ENCODE results near the gene PARD3B. TPM values are rescaled to one million over a fixed set of nuclear protein-coding genes. Genes with fewer than 3 reads are reported as not detected.
A peak's percentile ranks its signal among the peaks of the same experiment; 100 is the strongest.

Gene PARD3B
- total RNA-seq, 4 donors from 2014 or later = 27.8 to 39.3 (median 33.7) TPM

- ATAC-seq (ENCODE audit: low FRiP score) (no peak), DNase-seq (ENCODE audit: low spot score) (no peak)
- TF ChIP-seq CTCF (IDR thresholded peaks at IDR 0.05) = no peak
Observed at GRCh38 chr2:205343103-205343502, 797.8 kb downstream of the PARD3B start.

DNA sequence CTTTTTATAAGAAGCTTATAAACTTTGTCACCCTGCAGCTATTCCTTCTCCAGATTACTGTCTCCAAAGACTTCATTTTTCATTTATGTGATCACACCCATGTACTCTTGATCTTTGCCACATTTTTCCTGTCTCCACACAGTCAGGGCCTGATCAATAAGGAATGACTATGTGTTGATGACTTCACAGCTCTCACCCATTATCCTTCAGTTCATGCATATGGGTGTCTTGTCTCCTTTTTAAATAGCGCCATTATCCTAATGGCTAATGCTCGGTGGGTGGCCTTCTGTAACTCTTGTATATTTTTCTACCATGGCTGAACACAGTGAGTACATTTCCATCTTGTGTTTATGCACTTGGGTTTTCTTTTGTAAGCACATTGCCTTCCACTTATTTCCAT, 801.4 kb downstream of the PARD3B start:
- no peak for DNase-seq (ENCODE audit: low spot score)
- TF ChIP-seq CTCF (IDR thresholded peaks at IDR 0.05) = no peak
- ATAC-seq (ENCODE audit: low FRiP score) = no peak

DNA sequence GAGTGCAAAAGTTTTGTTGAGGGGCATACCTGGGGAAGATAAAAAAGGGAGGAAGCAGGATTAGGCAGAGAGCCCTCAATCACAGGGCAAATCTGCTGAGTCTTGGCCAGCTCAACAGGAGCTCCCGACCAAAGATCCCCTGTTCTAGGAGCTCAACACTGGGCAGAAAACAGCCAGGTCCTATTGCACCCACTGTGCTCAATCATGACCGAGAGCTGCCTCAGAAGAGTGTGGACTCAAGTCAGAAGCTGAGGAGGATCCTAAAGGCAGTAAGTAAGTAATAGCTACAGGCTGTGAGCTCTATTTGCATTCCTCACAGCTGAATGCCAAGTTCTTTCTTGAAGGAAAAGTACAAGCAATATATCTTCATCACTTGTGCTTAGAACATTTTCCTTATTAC, 802.6 kb downstream of the PARD3B start:
- DNase-seq (ENCODE audit: low spot score) (no peak), ATAC-seq (ENCODE audit: low FRiP score) (peak; percentile 41)
- TF ChIP-seq CTCF (IDR thresholded peaks at IDR 0.05) = no peak

GRCh38 chr2:205352094-205352493, 806.8 kb downstream of the PARD3B start:
- DNase-seq (ENCODE audit: low spot score) = no peak
- no peak for ATAC-seq (ENCODE audit: low FRiP score)
- no peak for TF ChIP-seq CTCF (IDR thresholded peaks at IDR 0.05)

- no peak for DNase-seq (ENCODE audit: low spot score)
- ATAC-seq (ENCODE audit: low FRiP score) = no peak
- TF ChIP-seq CTCF (IDR thresholded peaks at IDR 0.05) = no peak
Observed at GRCh38 chr2:205352593-205352992, 807.3 kb downstream of the PARD3B start.

DNA sequence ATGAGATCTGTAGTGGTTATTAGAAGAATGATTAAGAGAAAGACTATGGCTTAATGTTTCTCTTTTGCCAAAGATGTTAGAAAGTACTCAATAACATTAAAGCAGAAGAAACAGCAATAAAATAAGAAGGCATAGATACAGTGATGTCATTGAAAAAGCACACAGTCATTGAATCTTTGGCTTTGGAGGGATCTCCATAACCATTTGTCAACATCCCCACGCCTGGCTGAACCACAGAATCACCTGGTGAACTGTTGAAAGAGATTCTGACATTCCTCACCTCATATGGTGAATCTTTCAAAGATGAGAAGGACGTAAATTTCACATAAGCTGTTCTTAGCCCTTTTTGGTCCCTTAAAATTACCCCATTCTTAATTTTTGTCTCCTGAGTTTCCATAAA, 812.5 kb downstream of the PARD3B start:
- TF ChIP-seq CTCF (IDR thresholded peaks at IDR 0.05) = no peak
- no peak for ATAC-seq (ENCODE audit: low FRiP score)
- DNase-seq (ENCODE audit: low spot score) = no peak

DNA sequence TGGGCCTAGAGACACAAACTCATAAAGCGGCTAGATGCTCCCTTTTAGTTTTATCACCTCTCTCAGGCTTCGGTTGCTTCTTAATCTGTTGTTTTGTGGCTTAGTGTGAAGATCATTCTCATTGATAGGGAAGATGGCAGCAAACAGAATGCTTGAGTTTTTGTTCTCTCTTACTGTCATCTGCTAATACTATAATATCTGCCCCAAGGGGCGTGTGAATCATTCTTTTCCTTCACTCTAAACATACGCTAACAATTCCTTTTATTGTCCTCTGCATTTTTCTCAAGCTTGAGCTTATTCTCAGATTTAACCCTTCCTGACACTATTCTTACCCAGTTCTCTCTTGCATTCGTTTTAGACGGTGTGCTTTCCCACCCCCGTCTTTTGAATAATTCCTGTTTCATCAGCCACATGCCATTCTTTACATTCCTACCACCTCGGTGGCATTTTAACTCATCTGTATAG, 813.1 kb downstream of the PARD3B start:
- TF ChIP-seq CTCF (IDR thresholded peaks at IDR 0.05) = no peak
- no peak for DNase-seq (ENCODE audit: low spot score)
- no peak for ATAC-seq (ENCODE audit: low FRiP score)

Data from omental fat pad (tissue), 4 donors.